ENCODE measurements around the gene MXD1. TPM values are rescaled to one million over a fixed set of nuclear protein-coding genes. Genes with fewer than 3 reads are reported as not detected.

Gene MXD1
- total RNA-seq, 1 experiment from 2014 or later = 3.7 TPM

- H2AK5ac ChIP-seq (ENCODE audit: insufficient read length, low read length) = no peak overlapping the region
- H3K9me3 ChIP-seq (ENCODE audit: control insufficient read depth, low read depth, low read length) = no peaks in the 10 kb centered on the region
- H2BK120ac ChIP-seq (ENCODE audit: low read depth, low read length, poor library complexity, severe bottlenecking) = no peak overlapping the region
- Mint-ChIP-seq H3K27ac (no peak overlapping the region), H3K4me3 (no peak overlapping the region), H3K9me3 (no peaks in the 10 kb centered on the region), H3K4me1 (no peaks in the 10 kb centered on the region), H3K36me3 (ENCODE audit: insufficient read depth in 1 of 3, low read depth in 3 of 3) (no peaks in the 10 kb centered on the region), H3K27me3 (ENCODE audit: low read depth) (peaks cover 12% of the 10 kb centered on the region)
- no peak overlapping the region for H2BK5ac ChIP-seq (ENCODE audit: insufficient read length, low read length)
- TF ChIP-seq CTCF (conservative IDR thresholded peaks at IDR 0.05) = no peak
- no peaks in the 10 kb centered on the region for H4K20me1 ChIP-seq (ENCODE audit: control insufficient read depth, insufficient read depth, insufficient read length)
- no peak overlapping the region for H3K23ac ChIP-seq (ENCODE audit: insufficient read length, low read depth, low read length)
- H3K4me1 ChIP-seq (ENCODE audit: insufficient read depth, low read length) = no peaks in the 10 kb centered on the region
- H3K23me2 ChIP-seq (ENCODE audit: insufficient read length, low read depth, low read length, poor library complexity, severe bottlenecking) = no peaks in the 10 kb centered on the region
- H3K9ac ChIP-seq (ENCODE audit: extremely low read depth, insufficient read length, low read length) = no peak overlapping the region
- no peak overlapping the region for H2AFZ ChIP-seq (ENCODE audit: low read length)
- no peak overlapping the region for H3K4me2 ChIP-seq (ENCODE audit: insufficient read depth, insufficient read length, low read length)
- H4K5ac ChIP-seq (ENCODE audit: insufficient read length, low read depth, low read length) = no peak overlapping the region
- no peak overlapping the region for H4K8ac ChIP-seq (replicated peaks; ENCODE audit: insufficient read length, low read depth, low read length)
- H3K18ac ChIP-seq (ENCODE audit: insufficient read length, low read depth, low read length) = no peak overlapping the region
- no peaks in the 10 kb centered on the region for H3K79me2 ChIP-seq (ENCODE audit: insufficient read depth, low read length)
- no peaks in the 10 kb centered on the region for H3K27me3 ChIP-seq (ENCODE audit: insufficient read depth, low read length)
- no peak overlapping the region for H4K91ac ChIP-seq (ENCODE audit: insufficient read length, low read depth, low read length)
- no peak overlapping the region for H3K56ac ChIP-seq (ENCODE audit: insufficient read length, low read depth, low read length)
- no peak overlapping the region for H3K4ac ChIP-seq (ENCODE audit: low read depth, low read length)
- H2BK20ac ChIP-seq (ENCODE audit: low read depth, low read length, poor library complexity, severe bottlenecking) = no peak overlapping the region
- no peak overlapping the region for H3K14ac ChIP-seq (ENCODE audit: insufficient read depth, low read length)
- no peak overlapping the region for H3K27ac ChIP-seq (ENCODE audit: insufficient read length, low read depth, low read length)
- H2BK15ac ChIP-seq (ENCODE audit: low read depth, low read length) = no peak overlapping the region
- WGBS (ENCODE audit: extremely low coverage, insufficient read length, low lambda C conversion rate) = no CpG with 5 or more reads among the region's 11 CpGs
- no peaks in the 10 kb centered on the region for H3K79me1 ChIP-seq (ENCODE audit: insufficient read depth, low read depth, low read length, poor library complexity, severe bottlenecking)
- no peak for DNase-seq
- H2BK12ac ChIP-seq (ENCODE audit: insufficient read length, low read depth, low read length) = no peak overlapping the region
- H3T11ph ChIP-seq (ENCODE audit: low read length) = no peak overlapping the region
Observed at GRCh38 chr2:69955029-69955428, 40.1 kb downstream of the MXD1 start.

Measured in H9 (cell line).